ENCODE measurements around the gene MAPK8IP1.

DNA sequence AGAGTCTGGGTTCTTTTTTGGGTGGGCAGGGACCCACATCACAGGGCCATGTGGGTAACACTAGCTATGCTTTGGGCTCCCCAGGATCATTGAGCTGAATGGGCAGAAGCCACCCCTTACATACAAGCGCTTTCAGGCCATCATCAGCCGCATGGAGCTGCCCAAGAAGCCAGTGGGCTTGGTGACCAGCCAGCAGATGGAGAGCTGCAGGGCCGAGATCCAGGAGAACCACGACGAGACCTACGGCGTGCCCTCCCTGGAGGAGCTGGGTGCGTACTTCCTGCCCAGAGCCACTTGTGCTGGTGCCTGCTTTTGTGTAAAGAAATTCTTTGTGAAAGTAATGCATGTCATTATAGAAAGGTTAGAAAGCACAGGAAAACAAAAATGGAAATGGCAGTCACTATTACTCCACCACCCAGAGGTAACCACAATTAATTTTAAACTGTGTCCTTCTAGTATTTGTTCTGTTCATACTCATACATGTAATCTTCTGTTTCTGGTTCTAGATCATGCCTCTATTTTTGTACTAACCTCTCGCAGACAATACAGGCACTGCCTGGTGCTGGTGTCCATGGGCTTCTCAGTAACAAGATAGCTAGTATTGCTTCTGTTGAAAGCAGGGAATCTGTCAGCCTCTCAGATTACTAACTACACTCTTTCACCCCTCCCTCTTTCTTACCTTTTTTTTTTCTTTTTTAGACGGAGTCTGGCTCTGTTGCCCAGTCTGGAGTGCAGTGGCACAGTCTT lies 24.5 kb upstream of the MAPK8IP1 start:
- TF ChIP-seq, protein P1, sequence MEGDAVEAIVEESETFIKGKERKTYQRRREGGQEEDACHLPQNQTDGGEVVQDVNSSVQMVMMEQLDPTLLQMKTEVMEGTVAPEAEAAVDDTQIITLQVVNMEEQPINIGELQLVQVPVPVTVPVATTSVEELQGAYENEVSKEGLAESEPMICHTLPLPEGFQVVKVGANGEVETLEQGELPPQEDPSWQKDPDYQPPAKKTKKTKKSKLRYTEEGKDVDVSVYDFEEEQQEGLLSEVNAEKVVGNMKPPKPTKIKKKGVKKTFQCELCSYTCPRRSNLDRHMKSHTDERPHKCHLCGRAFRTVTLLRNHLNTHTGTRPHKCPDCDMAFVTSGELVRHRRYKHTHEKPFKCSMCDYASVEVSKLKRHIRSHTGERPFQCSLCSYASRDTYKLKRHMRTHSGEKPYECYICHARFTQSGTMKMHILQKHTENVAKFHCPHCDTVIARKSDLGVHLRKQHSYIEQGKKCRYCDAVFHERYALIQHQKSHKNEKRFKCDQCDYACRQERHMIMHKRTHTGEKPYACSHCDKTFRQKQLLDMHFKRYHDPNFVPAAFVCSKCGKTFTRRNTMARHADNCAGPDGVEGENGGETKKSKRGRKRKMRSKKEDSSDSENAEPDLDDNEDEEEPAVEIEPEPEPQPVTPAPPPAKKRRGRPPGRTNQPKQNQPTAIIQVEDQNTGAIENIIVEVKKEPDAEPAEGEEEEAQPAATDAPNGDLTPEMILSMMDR (IDR thresholded peaks at IDR 0.05), result no peak
- no peak for TF ChIP-seq POLR2A (IDR thresholded peaks at IDR 0.05)

Data from thyroid gland (tissue), 4 donors.